GM10266 (cell line): ENCODE measurements around the gene CD22.

Experiments used
- DNase-seq: peaks from one replicate; pipeline ENCODE4 v3.0.0; 2012; ENCODE audit errors: extremely low spot score
- CTCF ChIP-seq: IDR thresholded peaks from 2 replicates; pipeline ENCODE4 v1.5.1; 2012; ENCODE audit warnings: mild to moderate bottlenecking, low read depth; ENCODE audit not compliant: control insufficient read depth, insufficient read depth; ENCODE audit errors: missing control alignments

CD22 gene

GRCh38 chr19:35379992-35380391, 51.0 kb downstream of the CD22 start:
- no peak for TF ChIP-seq CTCF
- no peak for DNase-seq

- DNase-seq, result no peak
- TF ChIP-seq CTCF, result no peak
These were observed 51.6 kb downstream of the CD22 start for GRCh38 chr19:35380450-35381124.

- no peak for TF ChIP-seq CTCF
- DNase-seq, result no peak
These were observed 52.3 kb downstream of the CD22 start for GRCh38 chr19:35381318-35381717.

GRCh38 chr19:35381926-35382325, 52.9 kb downstream of the CD22 start:
- DNase-seq, result no peak
- no peak for TF ChIP-seq CTCF

GRCh38 chr19:35383536-35383935, 54.5 kb downstream of the CD22 start:
- no peak for DNase-seq
- TF ChIP-seq CTCF, result no peak

GRCh38 chr19:35388277-35389054, 59.5 kb downstream of the CD22 start:
- DNase-seq, result no peak
- TF ChIP-seq CTCF, result no peak
